Activated T-cell treated with anti-CD3 and anti-CD28 coated beads, Interleukin-2, amount 50 U/mL, for 4 hours (primary cell): Measurements from ENCODE around the gene RBM19. TPM values are rescaled to one million over a fixed set of nuclear protein-coding genes. Genes with fewer than 3 reads are reported as not detected.

Experiments used
- ATAC-seq, 2 donors: fragments of 200-7000 bp; cut with Tn5 transposase; one replicate each; pipeline ENCODE4 v1.10.0; 2021
- DNase-seq: peaks from one replicate; pipeline ENCODE4 v3.0.0-alpha.2; 2020
- H3K27me3 Mint-ChIP-seq: one replicate; pipeline ENCODE4 v1.8.0; 2021; ENCODE audit warnings: low read depth, mixed read lengths
- H3K36me3 Mint-ChIP-seq: one replicate; pipeline ENCODE4 v1.8.0; 2022; ENCODE audit warnings: mixed read lengths; ENCODE audit not compliant: insufficient read depth
- H3K4me1 Mint-ChIP-seq: one replicate; pipeline ENCODE4 v1.8.0; 2021; ENCODE audit warnings: low read depth, mixed read lengths
- H3K4me3 Mint-ChIP-seq: one replicate; pipeline ENCODE4 v1.8.0; 2021; ENCODE audit warnings: mild to moderate bottlenecking, moderate library complexity, mixed read lengths
- H3K9me3 Mint-ChIP-seq: one replicate; pipeline ENCODE4 v1.8.0; 2021; ENCODE audit warnings: mixed read lengths
- total RNA-seq, 3 donors: library from RNA; stranded (reverse); gene quantifications; one replicate each; pipeline ENCODE4 v1.2.1, GENCODE V29; 2021

RBM19 gene
- total RNA-seq, 3 donors from 2014 or later: 145 to 156 (median 146) TPM

DNA sequence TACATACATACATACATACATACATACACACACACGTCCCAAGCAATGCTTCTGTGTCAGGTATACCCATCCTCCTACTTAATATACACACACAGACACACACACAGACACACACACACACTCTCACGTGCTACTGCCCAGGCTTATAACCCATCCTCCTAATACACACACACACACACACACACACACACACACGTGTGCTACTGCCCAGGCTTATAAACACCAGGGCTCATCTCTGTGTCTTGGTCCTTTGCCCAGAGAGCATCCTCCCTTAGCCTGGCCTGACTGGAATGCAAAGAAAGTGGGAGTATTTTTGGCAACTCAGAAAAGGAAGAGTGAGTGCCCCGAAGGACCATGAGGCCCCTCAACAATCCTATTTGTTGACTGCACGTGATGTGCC, 129.0 kb downstream of the RBM19 start:
- DNase-seq (no peak), ATAC-seq (no peak)
- Mint-ChIP-seq H3K27me3 (no peaks in the 10 kb centered on the region), H3K36me3 (peaks cover 25% of the 10 kb centered on the region), H3K4me3 (no peak overlapping the region), H3K9me3 (no peaks in the 10 kb centered on the region), H3K4me1 (no peaks in the 10 kb centered on the region)

DNA sequence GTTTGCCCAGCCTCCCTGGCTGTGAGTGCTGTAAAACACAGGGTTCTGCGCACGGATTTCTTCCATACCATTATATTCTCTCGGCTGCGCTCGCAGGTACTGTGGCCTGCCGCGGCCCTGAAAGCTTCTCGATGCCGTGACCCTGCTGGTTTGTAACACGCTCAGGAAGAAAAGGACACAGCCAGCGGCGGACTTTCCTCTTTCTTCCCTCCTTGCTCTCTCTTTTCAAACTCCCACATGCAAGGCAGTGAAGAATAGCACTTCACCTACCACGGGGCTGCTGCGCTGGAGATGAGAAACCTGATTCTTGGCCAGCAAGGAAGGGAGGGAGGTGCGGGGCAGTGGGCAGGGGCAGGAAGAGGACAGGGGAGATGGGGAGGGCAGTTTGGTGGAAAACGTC, 130.2 kb downstream of the RBM19 start:
- no peaks in the 10 kb centered on the region for H3K4me1 Mint-ChIP-seq
- ATAC-seq: no peak
- no peaks in the 10 kb centered on the region for H3K27me3 Mint-ChIP-seq
- no peak overlapping the region for H3K4me3 Mint-ChIP-seq
- H3K36me3 Mint-ChIP-seq: peaks cover 24% of the 10 kb centered on the region
- DNase-seq: no peak
- H3K9me3 Mint-ChIP-seq: no peaks in the 10 kb centered on the region

DNA sequence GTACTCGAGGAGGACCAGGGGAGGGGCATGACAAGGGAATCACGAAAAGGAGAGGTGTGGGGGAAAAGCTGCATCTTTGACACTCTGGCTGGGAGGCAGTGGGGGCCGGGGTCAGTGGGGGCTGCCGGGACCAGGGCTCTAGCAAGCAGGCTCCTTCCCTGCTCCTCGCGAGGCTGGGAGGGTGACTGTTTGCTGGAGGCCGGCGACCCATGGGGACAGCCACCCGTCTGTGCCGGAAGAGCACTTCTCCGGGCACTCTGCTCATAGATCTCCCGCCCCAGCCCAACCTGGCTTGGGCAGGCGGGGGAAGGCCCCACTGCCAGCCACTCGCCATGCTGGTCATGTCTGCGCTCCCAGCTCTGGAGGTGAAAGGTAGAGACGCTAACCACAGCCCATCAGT, 130.7 kb downstream of the RBM19 start:
- ATAC-seq (no peak), DNase-seq (no peak)
- Mint-ChIP-seq H3K4me3 (no peak overlapping the region), H3K9me3 (no peaks in the 10 kb centered on the region), H3K36me3 (peaks cover 20% of the 10 kb centered on the region), H3K4me1 (no peaks in the 10 kb centered on the region), H3K27me3 (no peaks in the 10 kb centered on the region)

DNA sequence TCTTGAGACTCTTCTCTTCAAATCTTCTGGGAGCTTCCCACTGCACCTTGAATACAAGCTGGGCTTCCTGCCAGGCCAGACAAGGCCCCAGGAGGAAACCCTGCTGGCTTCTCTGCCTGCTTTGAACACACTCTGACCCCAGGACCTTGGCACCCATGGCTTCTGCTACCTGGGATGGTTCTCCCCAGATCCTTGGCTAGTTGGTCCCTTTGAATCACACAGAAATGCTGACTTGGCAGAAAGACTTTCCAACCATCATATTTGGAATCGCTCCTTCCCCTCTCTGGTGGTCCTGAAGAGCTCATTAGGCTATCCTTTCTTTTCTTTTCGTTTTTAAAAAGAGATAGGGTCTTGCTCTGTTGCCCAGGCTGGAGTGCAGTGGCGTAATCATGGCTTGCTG, 132.7 kb downstream of the RBM19 start:
- Mint-ChIP-seq H3K4me3 (no peak overlapping the region), H3K9me3 (no peaks in the 10 kb centered on the region), H3K36me3 (peaks cover 18% of the 10 kb centered on the region), H3K4me1 (no peaks in the 10 kb centered on the region), H3K27me3 (no peaks in the 10 kb centered on the region)
- ATAC-seq (no peak), DNase-seq (no peak)

DNA sequence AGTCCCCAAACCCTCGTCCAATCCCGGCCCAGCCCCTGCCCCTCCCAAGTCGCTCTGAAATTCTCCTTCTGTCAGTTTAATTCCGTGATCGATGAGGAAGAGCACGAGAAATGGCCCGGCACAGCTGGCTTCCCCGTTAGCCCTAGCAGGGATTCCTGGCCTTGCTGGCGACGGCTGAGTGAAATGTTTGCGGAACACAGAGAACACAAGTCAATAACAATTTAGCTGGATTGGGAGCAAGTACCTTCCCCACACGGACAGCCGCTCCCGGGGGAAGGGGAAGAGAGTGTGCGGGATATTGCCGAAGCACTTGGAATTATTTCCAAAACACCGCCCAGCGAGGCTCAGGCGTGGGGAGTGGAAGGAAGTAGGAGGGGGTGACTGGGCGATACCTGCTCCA, 134.6 kb downstream of the RBM19 start:
- ATAC-seq (no peak), DNase-seq (no peak)
- peaks cover 12% of the 10 kb centered on the region for H3K36me3 Mint-ChIP-seq
- H3K9me3 Mint-ChIP-seq: no peaks in the 10 kb centered on the region
- no peak overlapping the region for H3K4me3 Mint-ChIP-seq
- no peaks in the 10 kb centered on the region for H3K4me1 Mint-ChIP-seq
- no peaks in the 10 kb centered on the region for H3K27me3 Mint-ChIP-seq

DNA sequence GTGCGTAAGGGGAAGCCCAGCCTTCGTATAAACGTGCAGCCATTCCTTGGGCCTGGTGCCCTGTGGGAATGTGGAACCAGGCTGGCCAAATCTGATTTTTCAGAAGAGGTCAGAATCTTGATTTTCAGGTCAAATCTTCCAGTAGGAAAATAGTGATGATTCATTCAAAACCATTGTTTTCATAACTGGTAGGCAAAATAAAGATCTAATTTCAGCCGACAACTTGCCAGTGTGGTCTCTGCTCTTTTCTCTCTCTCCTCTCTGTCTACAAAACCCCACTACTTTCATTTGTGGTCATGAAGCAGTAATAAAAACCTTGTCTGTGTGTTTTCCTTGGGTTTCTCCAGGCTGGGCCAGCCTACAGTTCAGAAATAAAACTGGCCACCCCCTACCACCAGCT, 135.1 kb downstream of the RBM19 start:
- Mint-ChIP-seq H3K4me1 (no peaks in the 10 kb centered on the region), H3K27me3 (no peaks in the 10 kb centered on the region), H3K36me3 (peaks cover 13% of the 10 kb centered on the region), H3K9me3 (no peaks in the 10 kb centered on the region), H3K4me3 (no peak overlapping the region)
- no peak for ATAC-seq
- DNase-seq: no peak

DNA sequence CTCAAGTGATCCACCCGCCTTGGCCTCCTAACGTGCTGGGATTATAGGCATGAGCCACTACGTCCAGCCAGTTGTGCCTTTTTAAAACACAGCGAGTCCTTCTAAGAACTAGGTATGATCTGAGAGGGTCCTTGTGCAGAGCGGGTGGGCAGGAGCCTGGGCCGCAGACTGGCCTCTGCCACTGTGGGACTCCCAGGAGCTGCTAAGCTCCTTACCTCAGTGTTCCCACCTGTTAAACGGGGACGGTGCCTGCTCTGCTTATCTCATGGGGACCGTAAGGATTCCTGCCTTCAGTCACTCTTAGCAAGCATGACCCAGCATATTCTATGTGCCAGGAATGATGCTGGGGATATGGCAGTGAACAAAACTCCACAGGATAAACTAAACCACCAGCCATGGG, 136.9 kb downstream of the RBM19 start:
- Mint-ChIP-seq H3K36me3 (peaks cover 16% of the 10 kb centered on the region), H3K9me3 (no peaks in the 10 kb centered on the region), H3K4me1 (no peaks in the 10 kb centered on the region), H3K27me3 (no peaks in the 10 kb centered on the region), H3K4me3 (no peak overlapping the region)
- ATAC-seq (no peak), DNase-seq (no peak)

DNA sequence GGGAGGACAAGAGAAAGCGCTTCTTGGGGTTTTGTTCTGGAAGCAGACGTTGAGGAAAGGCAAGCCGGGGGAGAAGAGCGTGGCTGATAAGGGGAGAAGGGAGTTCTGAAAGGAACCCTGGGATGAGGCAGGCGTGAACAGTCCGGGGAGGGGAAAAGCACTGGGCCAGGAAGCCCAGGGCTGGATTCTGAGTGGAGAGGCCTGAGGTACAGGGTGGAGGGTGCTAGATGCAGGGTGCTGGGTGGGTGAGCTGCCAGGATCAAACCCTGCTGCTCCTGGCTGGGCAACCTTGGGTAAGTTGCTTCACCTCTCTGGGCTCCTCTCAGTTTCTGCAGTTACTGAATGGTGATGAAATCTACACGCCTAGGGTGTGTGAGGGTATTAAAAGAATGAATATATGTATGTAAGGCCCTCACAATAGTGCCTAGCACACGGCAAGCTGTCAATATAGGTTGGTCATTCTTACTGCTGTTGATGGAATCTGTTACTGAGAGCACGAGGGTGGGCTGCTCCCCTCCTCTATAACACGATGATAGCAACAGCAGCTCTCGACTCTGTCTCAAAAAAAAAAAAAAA, 138.5 kb downstream of the RBM19 start:
- Mint-ChIP-seq H3K36me3 (peaks cover 8% of the 10 kb centered on the region), H3K27me3 (no peaks in the 10 kb centered on the region), H3K4me3 (no peak overlapping the region), H3K9me3 (no peaks in the 10 kb centered on the region), H3K4me1 (no peaks in the 10 kb centered on the region)
- no peak for ATAC-seq
- no peak for DNase-seq

DNA sequence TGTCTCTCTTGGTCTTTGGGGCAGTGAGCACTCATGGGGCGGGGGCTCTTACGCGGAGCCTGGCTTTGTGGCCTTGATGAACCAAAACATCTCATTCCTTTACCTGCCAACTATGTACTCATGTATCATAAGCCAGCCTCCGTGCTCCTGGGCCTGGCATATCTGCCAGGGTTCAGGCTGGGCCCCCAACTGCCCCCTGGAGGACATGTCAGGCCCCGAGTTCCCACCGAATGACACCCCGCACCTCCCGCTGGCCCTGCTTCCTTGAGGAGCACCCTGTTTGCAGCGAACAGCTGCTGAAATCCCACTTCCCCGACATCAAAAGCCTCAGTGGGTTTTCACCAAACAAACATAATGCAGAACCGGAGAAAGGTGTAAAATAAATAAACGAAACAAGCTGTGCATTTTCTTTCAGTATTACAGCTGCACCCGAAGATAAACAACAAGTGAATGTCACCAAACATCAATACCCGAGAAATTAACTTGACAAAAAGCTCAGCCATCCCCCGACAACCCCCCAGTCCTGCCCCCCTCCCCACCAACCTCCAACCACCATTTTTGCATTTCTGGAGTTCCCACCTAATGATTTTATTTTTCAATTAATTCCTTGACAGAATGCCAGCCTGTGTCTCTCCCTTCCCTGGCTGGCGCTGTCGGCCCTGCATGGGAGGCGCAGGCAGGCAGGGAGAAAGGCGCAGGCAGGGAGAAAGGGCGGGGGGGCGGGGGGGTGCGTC, 139.2 kb downstream of the RBM19 start:
- no peak for ATAC-seq
- Mint-ChIP-seq H3K36me3 (peaks cover 13% of the 10 kb centered on the region), H3K4me3 (no peak overlapping the region)

DNA sequence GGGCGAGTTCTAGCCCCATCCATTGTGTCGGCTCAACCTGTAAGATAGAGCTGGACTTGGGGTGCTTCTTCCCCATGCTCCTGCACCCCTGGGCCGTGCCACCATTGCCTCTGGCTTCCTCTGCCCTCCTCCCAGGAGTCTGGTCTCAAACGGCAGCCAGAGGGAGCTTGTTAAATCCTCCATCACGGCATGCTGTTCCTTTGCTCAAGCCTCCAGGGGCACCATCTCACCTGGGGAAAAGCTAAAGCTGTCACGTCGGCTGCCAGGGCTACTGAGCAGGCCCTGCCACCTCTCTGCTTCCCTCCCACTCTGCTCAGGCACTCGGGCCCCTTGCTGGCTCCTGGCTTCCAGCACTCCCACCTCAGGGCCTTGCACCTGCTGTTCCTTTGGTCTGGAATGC, 140.4 kb downstream of the RBM19 start:
- DNase-seq (no peak), ATAC-seq (no peak)
- Mint-ChIP-seq H3K36me3 (peaks cover 15% of the 10 kb centered on the region), H3K27me3 (no peaks in the 10 kb centered on the region), H3K4me3 (no peak overlapping the region), H3K4me1 (no peaks in the 10 kb centered on the region), H3K9me3 (no peaks in the 10 kb centered on the region)

More for the DNA sequence above, 139.2 kb downstream of the RBM19 start:
- Mint-ChIP-seq H3K9me3 (no peaks in the 10 kb centered on the region), H3K4me1 (no peaks in the 10 kb centered on the region), H3K27me3 (no peaks in the 10 kb centered on the region)
- DNase-seq: no peak

DNA sequence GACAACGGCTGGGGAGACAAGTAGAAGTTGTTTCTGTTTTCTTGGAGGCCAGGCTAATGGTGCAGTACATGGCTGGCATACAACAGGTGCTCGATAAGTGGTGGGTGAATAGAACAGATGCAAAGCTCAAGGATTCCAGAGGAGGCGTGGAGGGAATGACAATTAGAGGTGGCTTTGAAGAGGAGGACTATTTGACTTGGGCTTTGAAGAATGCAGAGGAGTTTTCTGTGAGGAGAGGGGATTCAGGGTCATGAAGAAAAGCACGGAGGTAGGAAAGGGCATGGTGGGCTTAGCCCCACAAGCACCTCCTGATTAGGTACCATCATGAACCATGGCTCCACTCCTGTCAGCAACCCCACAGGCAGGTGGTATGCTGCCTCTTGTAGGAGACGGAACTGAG, 142.3 kb downstream of the RBM19 start:
- peaks cover 24% of the 10 kb centered on the region for H3K36me3 Mint-ChIP-seq
- no peak overlapping the region for H3K4me3 Mint-ChIP-seq
- no peak for DNase-seq
- no peak for ATAC-seq
- no peaks in the 10 kb centered on the region for H3K27me3 Mint-ChIP-seq
- no peaks in the 10 kb centered on the region for H3K4me1 Mint-ChIP-seq
- no peaks in the 10 kb centered on the region for H3K9me3 Mint-ChIP-seq

DNA sequence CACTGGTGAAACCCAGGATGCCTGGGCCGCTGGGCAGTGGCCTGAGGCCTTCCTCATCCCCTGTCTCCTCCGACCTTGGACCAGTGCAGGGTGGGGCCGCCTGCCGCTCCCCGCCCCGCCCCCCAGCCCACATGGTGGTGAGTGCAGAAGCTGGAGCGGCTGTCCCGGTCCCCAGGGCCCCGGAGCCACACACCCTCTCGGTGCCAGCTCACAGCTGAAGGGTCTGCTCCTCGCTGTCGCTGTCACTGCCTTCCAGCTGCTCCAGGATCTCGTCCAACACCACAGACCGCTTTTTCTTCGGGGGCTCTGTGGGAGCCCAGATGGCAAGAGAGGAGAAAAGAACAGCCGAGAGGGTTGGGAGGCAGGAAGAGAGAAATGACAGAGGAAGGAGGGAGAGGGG, 143.1 kb downstream of the RBM19 start:
- ATAC-seq: no peak
- H3K4me3 Mint-ChIP-seq: no peak overlapping the region
- H3K9me3 Mint-ChIP-seq: no peaks in the 10 kb centered on the region
- H3K27me3 Mint-ChIP-seq: no peaks in the 10 kb centered on the region
- no peaks in the 10 kb centered on the region for H3K4me1 Mint-ChIP-seq
- H3K36me3 Mint-ChIP-seq: peaks cover 24% of the 10 kb centered on the region
- no peak for DNase-seq

DNA sequence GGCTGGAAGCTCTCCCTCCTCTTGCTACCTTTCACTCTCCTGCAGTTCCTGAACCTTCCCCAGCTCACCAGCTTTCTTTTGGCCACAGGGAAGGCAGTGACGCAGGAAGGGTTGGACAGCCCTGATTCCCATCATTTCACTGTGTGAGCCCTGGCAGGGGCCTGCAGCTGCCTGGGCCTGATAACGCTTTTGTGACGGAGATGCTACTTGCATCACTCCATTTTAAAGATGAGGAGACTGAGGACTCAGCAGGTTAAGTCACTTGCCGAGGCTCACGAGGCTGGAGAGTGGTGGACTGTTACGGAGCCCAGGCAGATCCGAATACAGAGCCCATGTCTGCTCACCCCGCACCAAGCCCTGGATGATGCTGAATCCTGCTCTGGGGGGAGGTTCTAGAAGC, 145.3 kb downstream of the RBM19 start:
- H3K9me3 Mint-ChIP-seq: no peaks in the 10 kb centered on the region
- H3K36me3 Mint-ChIP-seq: peaks cover 28% of the 10 kb centered on the region
- DNase-seq (no peak), ATAC-seq (no peak)
- H3K27me3 Mint-ChIP-seq: no peaks in the 10 kb centered on the region
- no peak overlapping the region for H3K4me3 Mint-ChIP-seq
- H3K4me1 Mint-ChIP-seq: no peaks in the 10 kb centered on the region

DNA sequence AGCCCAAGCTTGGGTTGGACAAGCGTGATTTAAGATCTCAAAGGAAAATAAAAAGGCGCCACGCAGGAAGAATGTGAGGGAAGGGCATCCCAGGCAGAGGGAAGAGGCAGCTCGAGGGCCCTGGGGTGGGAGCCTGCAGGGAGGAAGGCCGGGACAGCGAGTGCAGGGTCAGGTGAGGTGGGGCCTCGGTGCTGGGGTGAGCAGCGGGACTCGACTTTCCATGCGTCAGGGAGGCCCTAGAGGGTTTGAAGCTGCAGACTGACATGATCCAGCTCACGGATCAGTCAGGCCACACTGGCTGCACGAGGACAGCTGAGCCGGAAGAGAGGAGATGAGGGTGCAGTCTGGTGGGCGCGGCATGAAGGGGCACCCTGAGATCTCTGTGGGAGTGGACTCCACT, 145.8 kb downstream of the RBM19 start:
- no peaks in the 10 kb centered on the region for H3K9me3 Mint-ChIP-seq
- DNase-seq (no peak), ATAC-seq (no peak)
- H3K36me3 Mint-ChIP-seq: peaks cover 33% of the 10 kb centered on the region
- H3K4me1 Mint-ChIP-seq: no peaks in the 10 kb centered on the region
- H3K27me3 Mint-ChIP-seq: no peaks in the 10 kb centered on the region
- no peak overlapping the region for H3K4me3 Mint-ChIP-seq

DNA sequence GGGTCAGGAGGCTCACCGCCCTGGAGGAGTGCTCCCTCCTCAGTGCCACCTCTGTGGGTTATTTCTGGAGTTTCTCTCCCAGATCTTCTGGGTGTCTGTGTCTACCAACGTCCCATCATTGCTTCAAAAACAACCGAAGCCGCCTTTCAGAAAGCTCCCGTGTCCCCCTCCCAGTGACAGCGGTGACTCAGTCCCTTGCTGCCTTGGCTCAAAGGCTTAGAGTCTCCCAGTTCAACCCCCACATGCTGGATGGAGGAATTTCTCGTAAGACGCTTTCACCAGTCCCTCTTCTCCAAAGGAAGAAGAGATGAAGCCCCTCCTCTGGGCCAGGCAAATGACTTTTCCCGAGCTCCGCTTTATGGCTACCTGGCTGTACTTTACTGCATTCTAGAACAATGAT, 146.6 kb downstream of the RBM19 start:
- DNase-seq (no peak), ATAC-seq (no peak)
- Mint-ChIP-seq H3K9me3 (no peaks in the 10 kb centered on the region), H3K4me1 (no peaks in the 10 kb centered on the region), H3K36me3 (peaks cover 34% of the 10 kb centered on the region), H3K27me3 (no peaks in the 10 kb centered on the region), H3K4me3 (no peak overlapping the region)
